ENCODE data around the gene CCDC7.

GRCh38 chr10:32909456-32909855, 463.5 kb downstream of the CCDC7 start:
- no peak for TF ChIP-seq CTCF (IDR thresholded peaks at IDR 0.05; ENCODE audit: insufficient read depth, low read length)
- no peak for TF ChIP-seq REST (IDR thresholded peaks at IDR 0.05; ENCODE audit: insufficient replicate concordance, low read depth)
- no peak for TF ChIP-seq GABPA (IDR thresholded peaks at IDR 0.05; ENCODE audit: low read depth)
- TF ChIP-seq POLR2AphosphoS5 (IDR thresholded peaks at IDR 0.05; ENCODE audit: low read depth): no peak
- no peak for TF ChIP-seq SPI1 (IDR thresholded peaks at IDR 0.05; ENCODE audit: borderline replicate concordance, low read depth)
